ENCODE results near the gene APBB2. TPM values are rescaled to one million over a fixed set of nuclear protein-coding genes. Genes with fewer than 3 reads are reported as not detected.

APBB2 gene
- total and polyA plus RNA-seq, 2 of the 8 experiments (the other 6 are each of a cell fraction or from before 2014, with no cell fraction given), result 58.7 to 59.4 TPM

DNA sequence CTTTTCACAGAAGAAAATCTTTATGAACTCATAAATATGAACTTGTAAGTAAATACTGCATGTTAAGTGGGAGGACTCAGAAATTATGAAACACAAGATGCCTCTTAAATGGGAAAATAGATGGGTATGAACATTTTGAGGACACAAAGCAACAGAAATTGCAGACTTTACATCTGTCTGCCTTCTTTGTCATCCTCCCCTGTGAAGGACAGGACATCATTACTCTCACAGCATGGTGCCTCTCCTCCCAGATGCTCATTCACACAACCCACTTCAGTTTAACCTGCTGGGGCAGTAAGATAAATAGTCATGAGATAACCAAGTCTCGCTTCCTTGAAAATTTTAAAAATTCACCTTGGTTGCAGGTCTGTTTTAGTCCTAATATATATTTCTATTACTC, 144.5 kb downstream of the APBB2 start:
- H4K91ac ChIP-seq (replicated peaks; ENCODE audit: insufficient read length, low read length), result no peak overlapping the region
- H3K9ac ChIP-seq (replicated peaks in 1 of 4; ENCODE audit: extremely low read depth in 1 of 4, low read depth in 3 of 4, low read length in 3 of 4), result no peak overlapping the region
- FAIRE-seq (peak; percentile 24), DNase-seq (ENCODE audit: low read depth in 1 of 2, low spot score in 2 of 2) (no peak)
- no peak overlapping the region for H2BK12ac ChIP-seq (ENCODE audit: low read depth, low read length)
- H3K4me1 ChIP-seq (replicated peaks in 1 of 4; ENCODE audit: control insufficient read depth in 3 of 4, insufficient read depth in 4 of 4, low read length in 3 of 4), result peaks cover 0 to 5% (median 3%) of the 10 kb centered on the region in 4 experiments; a peak in 5 of 7 replicates
- H4K20me1 ChIP-seq (replicated peaks in 1 of 2; ENCODE audit: control insufficient read depth in 1 of 2, insufficient read depth in 2 of 2, low read length in 2 of 2), result no peaks in the 10 kb centered on the region
- H3K9me3 ChIP-seq (ENCODE audit: insufficient read depth in 2 of 2, low read depth in 1 of 2, low read length in 1 of 2), result no peaks in the 10 kb centered on the region
- CTCF ChIA-PET (ENCODE audit: partially characterized antibody), result interaction anchor here (0.7 to 2.6 kb wide), 5 partner anchors 11 to 145 kb away, joined by 3 to 6 read pairs (median 3); no protein-coding TSS in a partner anchor
- no peak overlapping the region for H3K4ac ChIP-seq (replicated peaks; ENCODE audit: insufficient read length, low read depth, low read length)
- H2BK20ac ChIP-seq (ENCODE audit: low read length), result no peak overlapping the region
- H2AFZ ChIP-seq (ENCODE audit: low read length), result no peak overlapping the region
- H3K27ac ChIP-seq (ENCODE audit: low read depth, low read length), result no peak overlapping the region
- H3K18ac ChIP-seq (ENCODE audit: extremely low read depth, low read length), result no peak overlapping the region
- no peak overlapping the region for H3K23ac ChIP-seq (ENCODE audit: insufficient read length)
- H2BK5ac ChIP-seq (ENCODE audit: low read depth, low read length), result no peak overlapping the region; the same call in 1 of the 2 replicates
- H3K79me2 ChIP-seq (ENCODE audit: control insufficient read depth in 1 of 2, insufficient read depth in 2 of 2, low read length in 2 of 2), result peaks cover 0 to 3% of the 10 kb centered on the region in 2 experiments; a peak in 1 of 4 replicates
- H3K56ac ChIP-seq (replicated peaks; ENCODE audit: insufficient read length, low read depth, low read length), result no peak overlapping the region
- no peak overlapping the region for H3K4me3 ChIP-seq (ENCODE audit: extremely low read depth in 1 of 4, insufficient read depth in 2 of 4, low read depth in 3 of 4, low read length in 4 of 4)
- H2AK5ac ChIP-seq (ENCODE audit: low read depth, low read length), result no peak overlapping the region
- H2BK120ac ChIP-seq (replicated peaks; ENCODE audit: low read depth, low read length), result no peak overlapping the region
- H4K8ac ChIP-seq (ENCODE audit: extremely low read depth, insufficient read depth, low read length), result no peak overlapping the region
- H4K5ac ChIP-seq (ENCODE audit: insufficient read length, low read depth, low read length), result no peak overlapping the region
- peak; percentile 62 for TF ChIP-seq NANOG (IDR thresholded peaks at IDR 0.05; ENCODE audit: insufficient read depth, low read depth, low read length, poor library complexity, severe bottlenecking)
- TF ChIP-seq SAP30 (IDR thresholded peaks at IDR 0.05; ENCODE audit: insufficient read depth, insufficient replicate concordance, low read length), result no peak
- no peak overlapping the region for H2BK15ac ChIP-seq (ENCODE audit: low read length)
- no peak overlapping the region for H3K14ac ChIP-seq (ENCODE audit: insufficient read length)
- WGBS, 2 experiments (ENCODE audit: extremely low coverage in 1 of 2, insufficient coverage in 1 of 2, insufficient read length in 1 of 2, insufficient replicate concordance in 2 of 2, low coverage in 1 of 2, low lambda C conversion rate in 2 of 2, missing lambda C conversion rate in 1 of 2), result 90% methylated on average over 1 of the region's 1 CpG; no CpG with 5 or more reads in 1 of the 2 experiments
- POLR2A ChIA-PET (ENCODE audit: partially characterized antibody), result interaction anchor here (1.0 kb wide), 1 partner anchor 9 kb away, joined by 3 read pairs; no protein-coding TSS in a partner anchor
- H3K27me3 ChIP-seq (replicated peaks in 1 of 4; ENCODE audit: control insufficient read depth in 3 of 4, extremely low read depth in 1 of 4, insufficient read depth in 3 of 4, low read length in 3 of 4), result no peaks in the 10 kb centered on the region
- no peaks in the 10 kb centered on the region for H3K36me3 ChIP-seq (ENCODE audit: control insufficient read depth in 2 of 4, insufficient read depth in 4 of 4, low read length in 3 of 4)
- no peaks in the 10 kb centered on the region for H3K23me2 ChIP-seq (ENCODE audit: low read depth, low read length)
- H3K4me2 ChIP-seq (ENCODE audit: insufficient read depth in 1 of 2, low read depth in 2 of 2, low read length in 2 of 2), result no peak overlapping the region; a peak in 1 of 4 replicates
- H3K79me1 ChIP-seq (ENCODE audit: low read depth, low read length), result no peaks in the 10 kb centered on the region; the same call in 1 of the 2 replicates

Measured in H1 (cell line).